NCI-H2227 (cell line): ENCODE measurements around the gene ADAM15.

Source experiments
- DNase-seq: peaks from one replicate; lab custom pipeline; 2025; ENCODE audit not compliant: unreplicated experiment; lab: John Stamatoyannopoulos, UW

The ADAM15 gene

GRCh38 chr1:155070721-155071569, 19.8 kb downstream of the ADAM15 start:
- peak; percentile 91 for DNase-seq

- DNase-seq, result no peak
These were observed 20.6 kb downstream of the ADAM15 start for GRCh38 chr1:155071701-155072100.

GRCh38 chr1:155072531-155073289, 21.6 kb downstream of the ADAM15 start:
- no peak for DNase-seq

DNA sequence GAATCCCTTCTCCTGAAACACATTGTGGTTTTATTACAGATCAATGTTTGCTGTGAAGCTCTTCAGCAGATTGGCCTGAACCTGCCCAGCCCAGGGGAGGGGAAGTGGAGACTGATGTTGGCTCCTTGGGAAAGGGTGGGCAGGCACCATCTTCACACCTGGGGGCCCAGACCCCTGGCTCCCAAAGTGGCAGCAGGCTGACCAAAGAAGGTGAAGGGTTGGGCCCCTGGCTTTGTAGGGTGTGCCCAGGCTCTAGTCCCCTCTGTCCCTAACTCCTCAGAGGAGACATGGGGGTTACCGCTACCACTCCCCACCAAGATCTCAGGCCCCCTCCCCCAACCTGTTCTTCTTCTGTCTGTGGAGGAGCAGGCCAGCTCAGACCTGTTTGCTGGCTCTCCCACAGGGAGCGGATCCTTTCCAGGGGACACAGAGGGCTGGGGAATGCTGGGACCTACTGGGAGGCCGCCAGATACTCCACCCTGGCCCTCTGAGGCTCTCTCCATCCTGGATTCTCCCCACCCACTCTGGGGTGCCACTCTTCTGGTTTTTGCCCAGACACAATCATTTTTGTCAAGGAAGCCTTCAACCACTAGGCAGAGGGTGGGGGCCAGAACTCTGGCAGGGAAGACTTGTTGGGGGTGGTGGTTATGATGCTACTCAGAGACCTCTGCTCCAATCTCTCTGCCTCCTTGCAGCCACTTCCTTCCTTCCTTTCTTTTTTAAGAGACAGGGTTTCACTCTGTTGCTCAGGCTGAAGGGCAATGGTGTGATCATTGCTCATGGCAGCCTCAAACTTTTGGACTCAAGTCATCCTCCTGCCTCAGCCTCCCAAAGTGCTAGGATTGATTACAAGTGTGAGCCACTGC, 22.5 kb downstream of the ADAM15 start:
- DNase-seq, result no peak

DNA sequence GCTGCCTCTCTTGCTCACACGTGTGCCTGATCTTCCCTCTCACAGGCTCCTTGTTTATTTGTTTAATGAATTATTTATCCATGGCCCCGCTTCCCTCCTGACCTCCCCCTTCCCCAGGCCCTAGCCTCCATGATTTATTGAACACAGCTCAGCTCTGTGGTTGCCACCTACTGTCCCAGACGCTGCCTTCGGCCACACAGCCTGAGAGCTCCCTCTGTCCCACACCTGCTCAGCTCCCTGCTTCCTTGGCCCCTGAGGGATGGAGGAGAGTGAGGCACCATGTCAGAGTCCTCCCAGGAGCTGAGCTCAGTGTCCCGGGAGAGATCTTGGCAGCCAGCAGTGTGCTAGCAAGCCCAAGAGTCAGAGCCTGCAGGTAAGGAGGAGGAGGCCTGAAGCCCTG, 24.4 kb downstream of the ADAM15 start:
- no peak for DNase-seq

DNA sequence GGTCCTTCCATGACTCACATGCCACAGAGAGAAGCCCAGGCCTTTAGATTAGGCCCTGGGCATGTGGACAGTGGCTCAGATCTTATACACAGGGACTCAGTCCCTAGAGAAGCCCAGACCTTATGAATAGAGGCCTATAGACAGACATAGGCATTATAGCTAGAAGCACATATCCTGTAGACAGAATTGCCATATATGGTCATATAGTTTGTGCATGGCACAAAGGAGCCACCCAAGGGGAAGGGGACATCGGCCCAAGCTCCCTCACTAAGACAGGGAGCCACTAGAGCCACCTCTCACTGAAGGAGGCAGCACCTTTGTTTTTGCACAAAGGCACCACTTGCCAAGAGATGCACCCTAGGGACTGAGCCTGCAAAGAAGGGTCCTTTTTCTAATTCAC, 25.3 kb downstream of the ADAM15 start:
- no peak for DNase-seq

DNA sequence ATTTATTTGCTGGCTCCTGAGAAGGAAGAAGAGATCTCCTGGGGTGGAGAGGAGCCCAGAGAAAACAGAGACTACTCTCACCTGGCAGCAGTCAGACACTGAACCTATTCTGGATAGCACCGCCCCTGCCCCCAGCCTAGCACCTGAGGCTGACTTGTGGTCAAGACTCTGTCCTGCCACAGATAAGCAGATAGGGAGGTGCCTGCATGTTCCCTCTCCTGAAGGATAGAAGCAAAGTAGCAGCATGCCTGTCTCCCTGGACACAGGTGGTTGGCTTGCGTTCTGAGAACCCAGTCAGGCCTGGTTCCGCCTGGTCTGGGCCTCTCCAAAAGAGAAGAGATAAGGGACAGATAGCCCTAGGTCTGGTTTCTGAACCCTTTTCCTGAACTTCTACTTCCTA, 26.2 kb downstream of the ADAM15 start:
- no peak for DNase-seq

DNA sequence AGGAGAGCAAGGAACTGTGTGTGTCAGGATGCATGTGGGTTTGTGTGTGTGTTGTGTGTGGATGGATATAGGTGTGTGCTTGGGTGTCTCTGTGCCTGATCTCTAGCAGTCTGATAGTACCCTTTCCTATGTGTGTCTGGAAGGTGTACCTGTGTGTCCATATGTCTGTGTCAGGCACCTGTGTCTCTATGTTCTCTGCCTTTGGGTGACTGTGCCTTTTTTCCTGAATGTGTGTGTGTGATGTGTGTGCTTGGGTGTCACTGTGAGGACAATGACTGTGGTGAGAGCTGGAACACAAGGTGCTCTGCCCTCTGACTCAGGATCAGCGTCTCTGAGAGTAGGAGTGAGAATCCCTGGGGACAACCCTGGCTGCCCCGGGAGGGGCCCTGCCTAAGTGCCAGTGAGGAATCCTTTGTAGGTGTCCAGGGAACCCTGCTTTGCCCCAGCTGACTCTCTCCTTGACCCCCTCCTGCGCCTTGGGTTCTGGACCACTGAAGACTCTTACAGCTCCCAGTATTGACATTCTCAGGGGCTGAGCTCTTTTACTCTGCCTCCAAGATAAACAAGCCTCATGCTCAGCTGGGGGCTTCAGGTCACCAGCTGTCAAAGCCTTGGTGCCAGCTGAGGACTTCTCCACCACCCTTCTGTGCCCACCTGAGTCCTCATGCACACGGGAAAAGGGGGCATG, 26.8 kb downstream of the ADAM15 start:
- DNase-seq, result no peak

DNA sequence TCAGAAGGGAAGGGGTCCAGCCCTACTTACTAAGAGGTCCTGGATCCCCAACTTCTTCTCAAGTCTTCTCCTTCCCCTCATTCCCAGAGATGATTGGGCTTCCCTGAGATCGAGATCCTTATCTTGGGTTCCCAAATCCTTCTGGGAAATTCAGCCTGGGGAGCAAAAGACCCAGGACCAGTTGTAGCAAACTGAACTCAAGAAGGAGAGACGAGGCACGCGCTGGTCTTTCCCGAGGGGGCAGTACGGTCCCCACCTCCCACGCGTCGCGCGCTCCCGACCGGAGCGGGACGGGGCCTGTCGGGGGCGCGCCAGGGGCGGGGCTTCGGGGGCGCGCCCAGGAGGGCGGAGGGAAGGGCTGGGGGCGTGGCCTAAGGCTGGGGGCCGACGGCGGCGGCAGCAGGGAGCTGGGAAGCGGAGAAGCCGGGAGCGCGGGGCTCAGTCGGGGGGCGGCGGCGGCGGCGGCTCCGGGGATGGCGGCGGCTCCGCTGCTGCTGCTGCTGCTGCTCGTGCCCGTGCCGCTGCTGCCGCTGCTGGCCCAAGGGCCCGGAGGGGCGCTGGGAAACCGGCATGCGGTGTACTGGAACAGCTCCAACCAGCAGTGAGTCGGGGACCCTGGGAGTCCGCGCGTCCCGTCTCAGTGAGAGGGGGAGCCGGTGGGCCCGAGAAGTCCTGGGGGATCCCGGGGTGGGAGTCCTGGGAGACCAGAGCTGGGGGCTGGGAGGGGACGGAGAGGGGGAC, 27.5 kb downstream of the ADAM15 start, which contains the start of gene EFNA3:
EFNA3 (plus strand) TSS at position 369 of the 741 bp plus-strand sequence; CDS start at position 474, 105 bp downstream.
- DNase-seq, result peak; percentile 92

DNA sequence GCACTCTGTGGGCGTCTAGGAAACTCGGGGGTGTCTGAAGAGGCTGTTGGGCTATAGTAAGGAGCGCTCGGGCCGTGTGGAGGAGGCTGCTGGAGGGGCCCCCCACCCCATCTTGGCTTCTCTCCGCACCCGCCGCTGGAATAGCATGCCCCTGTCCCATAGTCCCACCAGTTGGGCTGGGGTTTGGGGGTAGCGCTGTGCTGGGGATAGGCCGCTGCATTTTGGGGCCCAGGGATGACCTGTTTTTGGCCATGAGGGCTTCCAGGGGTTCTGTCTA, 28.0 kb downstream of the ADAM15 start:
- no peak for DNase-seq

DNA sequence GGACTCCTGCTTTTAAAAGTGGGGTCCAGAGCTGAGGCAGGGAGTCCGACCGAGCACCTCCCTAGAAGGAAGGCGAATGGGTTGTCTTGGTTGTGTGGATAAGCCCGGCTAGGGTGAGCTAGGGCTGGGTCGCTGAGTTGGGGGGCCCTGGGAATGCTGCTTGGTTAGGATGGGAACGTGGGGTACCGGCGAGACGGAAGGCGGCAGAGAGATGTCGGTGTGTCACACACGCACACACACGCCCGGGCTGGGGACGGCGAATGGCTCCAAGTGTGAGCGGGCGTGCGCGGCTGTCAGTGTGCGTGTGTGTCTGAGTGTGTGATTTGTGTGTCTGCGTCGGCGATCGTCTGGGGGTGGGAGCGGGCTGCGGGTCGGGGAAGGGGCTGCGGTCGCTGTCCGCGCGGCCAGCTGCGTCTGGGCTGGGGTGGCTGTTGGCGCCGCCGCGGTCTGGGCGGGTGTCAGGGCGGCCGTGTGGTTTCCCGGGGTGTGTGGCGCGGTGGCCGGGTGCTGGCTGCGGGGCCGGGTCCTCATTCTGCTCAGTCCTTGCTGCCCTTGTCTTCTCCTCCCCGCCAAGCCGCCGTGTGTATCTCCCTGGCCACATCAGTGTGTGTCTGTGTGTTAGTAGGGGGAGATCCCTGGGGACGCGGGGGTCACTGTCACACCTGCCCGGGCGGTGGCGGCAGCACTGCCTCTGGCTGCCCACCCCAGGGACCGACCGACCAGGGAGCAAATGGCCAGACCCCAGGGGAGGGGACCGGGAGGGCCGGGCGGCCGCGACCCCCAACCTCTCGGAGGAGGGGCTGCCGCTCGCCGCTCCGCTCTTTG, 28.6 kb downstream of the ADAM15 start:
- DNase-seq, result peak; percentile 43

DNA sequence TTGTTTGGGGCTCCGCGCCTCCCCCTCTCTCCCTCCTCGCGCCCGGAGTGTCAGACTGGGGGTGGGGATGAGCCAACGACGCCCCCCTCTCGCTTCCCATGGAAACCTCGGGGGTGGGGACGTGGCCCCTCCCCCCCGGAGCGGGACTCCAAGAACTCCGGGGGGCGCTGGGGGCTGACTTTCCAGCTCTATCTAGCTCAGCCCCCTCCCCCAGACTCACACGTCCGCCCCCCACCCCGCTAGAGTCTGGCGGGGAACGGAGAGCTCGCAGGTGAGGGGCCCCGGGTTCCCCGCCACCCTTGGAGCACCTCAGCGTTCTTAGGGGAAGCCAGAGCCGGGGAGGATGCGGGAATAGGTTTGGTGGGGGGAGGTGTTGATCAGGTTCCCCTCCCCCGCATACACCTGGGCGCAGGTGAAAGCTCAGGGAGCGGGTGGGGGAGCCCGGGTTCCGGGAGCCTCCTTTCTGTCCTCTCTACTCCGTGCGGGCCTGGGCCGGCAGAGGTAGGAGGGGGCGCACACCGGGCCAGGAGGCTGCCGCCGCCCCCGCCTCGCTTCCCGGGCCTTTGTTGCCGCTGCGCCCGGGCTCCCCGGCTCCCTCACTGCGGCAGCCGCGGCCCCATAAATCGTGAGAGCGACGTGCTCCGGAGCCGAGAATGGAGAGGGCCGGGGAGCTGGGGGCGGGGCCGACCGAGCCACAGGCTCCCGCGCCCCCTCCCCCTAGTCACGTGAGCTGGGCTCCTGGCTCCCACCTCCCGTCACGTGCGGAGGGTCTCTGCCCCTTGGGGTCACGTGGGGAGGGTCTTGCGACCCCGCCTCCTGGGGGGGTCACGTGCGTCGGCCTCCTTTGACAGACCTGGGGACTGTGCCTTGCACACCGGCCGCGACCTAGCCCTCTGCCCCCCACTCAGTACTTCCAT, 29.5 kb downstream of the ADAM15 start:
- peak; percentile 98 for DNase-seq

- DNase-seq, result peak; percentile 59
These were observed 30.6 kb downstream of the ADAM15 start for GRCh38 chr1:155081472-155082300.

- DNase-seq, result peak; percentile 59
These were observed 31.4 kb downstream of the ADAM15 start for GRCh38 chr1:155082301-155083051.

- DNase-seq, result no peak
These were observed 32.0 kb downstream of the ADAM15 start for GRCh38 chr1:155083052-155083541.
